Cerebellar cortex (tissue), 1 donor: ENCODE measurements around the gene MUC21.
"Not testable (repeated sequence)": the region's sequence is repeated elsewhere in the genome, so short reads cannot be mapped to it uniquely, and the experiment has no call there.

Experiments used
- DNase-seq: peaks from one replicate; pipeline ENCODE4 v3.0.0-alpha.2; 2015; ENCODE audit warnings: low spot score

MUC21 gene

DNA sequence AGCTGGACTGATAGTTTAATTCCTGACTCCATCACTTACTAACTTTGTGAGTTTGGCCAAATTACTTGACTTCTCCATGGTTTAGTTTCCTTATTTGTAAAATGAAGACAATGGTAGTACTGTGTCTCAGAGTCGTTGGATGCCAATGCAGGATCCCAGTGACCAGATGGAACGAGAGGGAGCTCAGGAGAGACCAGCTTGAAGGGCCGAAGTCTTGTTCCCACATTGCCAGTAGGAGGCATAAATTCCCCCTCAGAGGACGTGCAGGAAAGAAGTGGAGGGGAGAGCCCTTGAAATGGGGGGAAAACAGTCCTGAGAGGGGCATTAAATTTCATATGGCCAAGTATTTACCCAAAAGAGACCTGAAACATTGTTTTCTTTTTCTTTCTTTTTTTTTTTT, 24.6 kb downstream of the MUC21 start:
- no peak for DNase-seq

DNA sequence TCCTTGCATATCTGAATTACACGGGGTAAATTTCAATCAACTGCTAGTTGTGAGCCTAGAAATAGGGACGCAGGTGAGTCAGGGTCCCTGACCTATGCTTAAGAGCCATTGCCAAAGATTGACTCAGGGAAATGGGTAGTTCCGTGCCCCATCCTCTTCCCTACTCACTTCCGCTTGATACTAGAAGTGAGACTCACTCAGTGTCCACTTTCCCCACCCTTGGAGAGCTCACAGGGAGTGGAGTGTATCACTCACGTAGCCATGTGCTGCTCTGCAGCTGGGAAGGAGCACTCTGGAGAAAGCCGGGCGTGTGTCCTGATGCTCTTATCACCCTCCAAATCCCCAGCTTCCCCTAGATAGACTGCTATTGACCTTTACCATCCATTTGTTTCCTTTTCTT, 26.2 kb downstream of the MUC21 start:
- DNase-seq: no peak

DNA sequence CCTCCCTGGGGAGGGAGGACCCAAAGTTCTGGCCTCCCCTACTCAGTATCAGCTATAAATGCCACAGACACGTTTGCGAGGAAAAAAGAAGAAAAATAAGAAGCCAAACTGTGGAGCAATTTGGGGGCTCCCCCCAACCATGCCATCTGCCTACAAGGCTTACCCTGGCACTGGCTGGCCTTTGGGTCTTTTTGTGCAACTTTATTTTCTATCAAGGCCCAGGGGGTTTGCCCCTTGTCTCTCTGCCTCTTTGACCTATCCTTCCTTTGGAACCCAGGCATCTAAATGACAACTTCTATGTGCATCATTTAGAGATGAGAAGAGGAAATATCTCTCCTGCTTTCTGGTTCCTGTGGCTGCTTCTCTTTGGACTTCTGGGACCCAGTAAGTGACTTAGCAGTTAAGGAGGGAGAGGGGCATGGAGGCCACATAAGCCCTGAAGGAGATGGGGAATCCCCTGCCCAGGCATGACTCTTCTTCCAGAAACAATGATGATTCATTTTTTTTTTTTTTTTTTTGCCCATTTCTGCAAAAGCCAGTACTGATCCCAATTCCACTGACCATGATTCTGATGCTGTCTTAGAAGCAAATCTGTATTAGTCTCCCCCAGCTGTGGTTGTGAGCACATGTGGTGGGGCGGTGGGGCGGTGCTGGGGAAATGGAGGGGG, 27.0 kb downstream of the MUC21 start, which contains the start of gene MUC22:
TSS of gene MUC22 (plus strand) at position 82 of the 668 bp plus-strand sequence. CDS start at position 315, 233 bp downstream.
- DNase-seq: no peak

DNA sequence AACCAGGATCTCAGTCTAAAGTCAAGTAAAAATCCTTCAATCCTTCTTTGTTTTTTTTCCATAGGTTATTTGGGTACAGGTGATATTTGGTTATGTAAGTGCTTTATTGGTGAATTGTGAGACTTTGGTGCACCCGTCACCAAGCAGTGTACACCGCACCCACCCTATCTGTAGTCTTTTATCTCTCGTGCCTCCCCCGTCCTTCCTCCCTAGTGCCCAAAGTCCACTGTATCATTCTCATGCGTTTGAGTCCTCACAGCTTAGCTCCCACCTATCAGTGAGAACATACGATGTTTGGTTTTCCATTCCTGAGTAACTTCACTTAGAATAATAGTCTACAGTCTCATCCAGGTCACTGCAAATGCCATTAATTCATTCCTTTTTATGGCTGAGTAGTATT, 27.6 kb downstream of the MUC21 start:
- DNase-seq: no peak

- DNase-seq: no peak
Observed at GRCh38 chr6:31016659-31017299, 33.3 kb downstream of the MUC21 start.

GRCh38 chr6:31017436-31017835, 33.9 kb downstream of the MUC21 start:
- DNase-seq: not testable (repeated sequence)

DNA sequence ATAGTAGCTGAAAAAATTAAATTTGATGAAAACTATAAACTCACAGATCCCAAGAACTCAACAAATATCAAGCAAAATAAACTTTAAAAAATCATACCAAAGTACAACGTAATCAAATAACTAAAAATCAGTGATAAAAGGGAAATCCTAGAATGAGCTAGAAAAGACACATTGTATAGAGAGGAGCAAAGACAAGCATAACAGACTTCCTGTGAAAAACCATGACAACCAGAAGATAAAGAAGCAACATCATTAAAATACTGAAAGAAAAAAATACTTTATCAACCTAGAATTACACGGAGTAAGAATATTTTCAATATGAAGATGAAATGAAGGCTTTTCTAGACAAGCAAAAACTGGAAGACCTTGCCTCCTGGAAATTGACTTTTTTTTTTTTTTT, 36.5 kb downstream of the MUC21 start:
- DNase-seq: no peak

- DNase-seq: not testable (repeated sequence)
Observed at GRCh38 chr6:31020631-31021255, 37.2 kb downstream of the MUC21 start.

GRCh38 chr6:31021705-31022531, 38.4 kb downstream of the MUC21 start:
- DNase-seq: not testable (repeated sequence)

- DNase-seq: no peak
Observed at GRCh38 chr6:31025595-31025994, 42.1 kb downstream of the MUC21 start.

- no peak for DNase-seq
Observed at GRCh38 chr6:31031095-31031494, 47.6 kb downstream of the MUC21 start.

- no peak for DNase-seq
Observed at GRCh38 chr6:31033075-31033474, 49.6 kb downstream of the MUC21 start.

GRCh38 chr6:31035862-31036497, 52.5 kb downstream of the MUC21 start:
- DNase-seq: no peak

DNA sequence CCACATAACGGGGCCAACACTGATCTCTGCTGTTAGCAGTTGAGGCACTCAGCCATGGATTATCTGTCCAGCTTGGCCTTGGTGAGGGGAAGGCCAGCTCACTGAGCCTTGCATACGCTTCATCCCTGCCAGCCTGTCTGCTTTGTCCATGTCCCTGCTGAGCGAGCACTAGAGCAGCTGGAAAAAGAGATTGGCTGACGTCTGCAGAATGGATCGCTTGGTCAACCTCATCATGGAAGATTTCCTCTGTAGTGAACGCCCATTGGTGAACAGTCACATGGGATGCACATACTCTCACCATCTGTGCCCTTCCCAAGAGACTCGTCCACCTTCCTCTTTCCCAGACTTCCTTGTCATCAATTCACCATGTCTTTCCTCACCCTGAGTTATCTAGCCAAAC, 53.7 kb downstream of the MUC21 start:
- no peak for DNase-seq

- no peak for DNase-seq
Observed at GRCh38 chr6:31037682-31038081, 54.2 kb downstream of the MUC21 start.

- DNase-seq: no peak
Observed at GRCh38 chr6:31038559-31038958, 55.0 kb downstream of the MUC21 start.
